GM12874 (cell line): ENCODE measurements around the gene FAM186B.

Experiments
- CTCF ChIP-seq: IDR thresholded peaks from 2 replicates; pipeline ENCODE4 v1.5.1; 2011; ENCODE audit warnings: low read depth, mild to moderate bottlenecking, control low read depth, low read length, moderate library complexity; ENCODE audit not compliant: insufficient read depth

FAM186B gene

GRCh38 chr12:49552425-49552824 lies 53.0 kb downstream of the FAM186B start:
- no peak for TF ChIP-seq CTCF

- no peak for TF ChIP-seq CTCF
These were observed 53.4 kb downstream of the FAM186B start for GRCh38 chr12:49552014-49552413.

GRCh38 chr12:49550693-49551252 lies 54.7 kb downstream of the FAM186B start:
- TF ChIP-seq CTCF: no peak

- TF ChIP-seq CTCF: no peak
These were observed 55.4 kb downstream of the FAM186B start for GRCh38 chr12:49549735-49550692.

- TF ChIP-seq CTCF: 0 out of 2 replicates have a peak, but pooled peaks have one; percentile 13
These were observed 56.4 kb downstream of the FAM186B start for GRCh38 chr12:49548822-49549648.

GRCh38 chr12:49548481-49548821 lies 57.0 kb downstream of the FAM186B start:
- TF ChIP-seq CTCF: no peak
